GM11168 (cell line): ENCODE data around the gene NUP133.
"Not testable (repeated sequence)": the region's sequence is repeated elsewhere in the genome, so short reads cannot be mapped to it uniquely, and the experiment has no call there.

ENCODE experiments used
- in situ Hi-C: fragments of 300-500 bp; cut with MboI; formaldehyde crosslinking; loops from one replicate; pipeline ENCODE4 v1.12.0; 2022; ENCODE audit warnings: low sequenced_read_pairs; ENCODE audit not compliant: unreplicated experiment

Gene NUP133

GRCh38 chr1:229507951-229508822, at the start of gene NUP133:
TSS of gene NUP133 (minus strand) at chr1:229508341. CDS start at chr1:229508249, 92 bp downstream.
- in situ Hi-C loops, result no loop called here

- in situ Hi-C loops, result no loop called here
Measured at GRCh38 chr1:229557200-229557850, 49.2 kb upstream of the NUP133 start.

GRCh38 chr1:229554886-229555621, 46.9 kb upstream of the NUP133 start:
- in situ Hi-C loops, result no loop called here

- in situ Hi-C loops, result no loop called here
Measured at GRCh38 chr1:229553621-229554130, 45.5 kb upstream of the NUP133 start.

- in situ Hi-C loops, result no loop called here
Measured at GRCh38 chr1:229552732-229553131, 44.6 kb upstream of the NUP133 start.

- in situ Hi-C loops, result no loop called here
Measured at GRCh38 chr1:229550812-229551567, 42.8 kb upstream of the NUP133 start.

GRCh38 chr1:229547542-229547941, 39.4 kb upstream of the NUP133 start:
- in situ Hi-C loops, result no loop called here

- in situ Hi-C loops, result no loop called here
Measured at GRCh38 chr1:229544587-229544986, 36.4 kb upstream of the NUP133 start.

- in situ Hi-C loops, result no loop called here
Measured at GRCh38 chr1:229539863-229540506, 31.8 kb upstream of the NUP133 start.

GRCh38 chr1:229538945-229539344, 30.8 kb upstream of the NUP133 start:
- in situ Hi-C loops, result no loop called here

GRCh38 chr1:229537894-229538293, 29.8 kb upstream of the NUP133 start:
- in situ Hi-C loops, result no loop called here

- in situ Hi-C loops, result no loop called here
Measured at GRCh38 chr1:229536982-229537381, 28.8 kb upstream of the NUP133 start.

GRCh38 chr1:229535230-229535629, 27.1 kb upstream of the NUP133 start:
- in situ Hi-C loops, result no loop called here

- in situ Hi-C loops, result no loop called here
Measured at GRCh38 chr1:229531326-229531725, 23.2 kb upstream of the NUP133 start.

- in situ Hi-C loops, result no loop called here
Measured at GRCh38 chr1:229529639-229530038, 21.5 kb upstream of the NUP133 start.

- in situ Hi-C loops, result no loop called here
Measured at GRCh38 chr1:229526695-229527094, 18.6 kb upstream of the NUP133 start.

GRCh38 chr1:229523052-229523451, 14.9 kb upstream of the NUP133 start:
- in situ Hi-C loops, result no loop called here

- in situ Hi-C loops, result no loop called here
Measured at GRCh38 chr1:229514578-229515275, 6.6 kb upstream of the NUP133 start.

- in situ Hi-C loops, result not testable (repeated sequence)
Measured at GRCh38 chr1:229511625-229512024, 3.5 kb upstream of the NUP133 start.
